ENCODE data around the gene CDNF. TPM values are rescaled to one million over a fixed set of nuclear protein-coding genes. Genes with fewer than 3 reads are reported as not detected.

The CDNF gene
- total RNA-seq, 2 donors from 2014 or later = 0.58 to 1.5 TPM

- Mint-ChIP-seq H3K4me3 (no peak overlapping the region), H3K9me3 (no peaks in the 10 kb centered on the region), H3K27me3 (no peaks in the 10 kb centered on the region), H3K36me3 (ENCODE audit: low read depth) (peaks cover 90% of the 10 kb centered on the region), H3K4me1 (no peaks in the 10 kb centered on the region), H3K27ac (no peak overlapping the region)
- no peak for ATAC-seq (replicated peaks)
Observed at GRCh38 chr10:14859043-14859442, 21.2 kb upstream of the CDNF start.

- Mint-ChIP-seq H3K27ac (no peak overlapping the region), H3K27me3 (no peaks in the 10 kb centered on the region), H3K9me3 (no peaks in the 10 kb centered on the region), H3K4me1 (no peaks in the 10 kb centered on the region), H3K4me3 (no peak overlapping the region), H3K36me3 (ENCODE audit: low read depth) (peaks cover 91% of the 10 kb centered on the region)
- ATAC-seq (replicated peaks) = no peak
Observed at GRCh38 chr10:14858338-14858960, 20.6 kb upstream of the CDNF start.

DNA sequence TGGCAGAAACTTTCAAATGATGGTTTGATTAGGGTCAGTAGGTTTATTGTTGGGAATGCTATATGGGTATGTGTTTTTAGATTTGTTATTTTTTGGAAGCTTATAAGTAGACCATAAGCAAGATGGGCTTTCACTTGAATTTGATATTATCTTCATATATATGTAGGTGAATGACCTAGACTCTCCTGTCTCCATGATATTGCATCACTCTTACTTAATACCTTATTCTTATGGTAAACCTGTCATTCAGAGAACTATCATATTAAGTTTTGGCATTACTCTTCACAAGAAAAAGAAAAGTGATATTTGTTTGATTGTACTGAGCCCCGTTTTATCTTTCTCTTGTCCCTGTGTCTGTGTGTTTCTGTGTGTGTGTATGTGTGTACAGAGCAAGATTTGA lies 17.6 kb upstream of the CDNF start:
- H3K9me3 Mint-ChIP-seq = no peaks in the 10 kb centered on the region
- ATAC-seq (replicated peaks) = no peak
- H3K36me3 Mint-ChIP-seq (ENCODE audit: low read depth) = peaks cover 100% of the 10 kb centered on the region
- H3K4me3 Mint-ChIP-seq = no peak overlapping the region
- H3K27ac Mint-ChIP-seq = no peak overlapping the region
- no peaks in the 10 kb centered on the region for H3K4me1 Mint-ChIP-seq
- H3K27me3 Mint-ChIP-seq = no peaks in the 10 kb centered on the region

DNA sequence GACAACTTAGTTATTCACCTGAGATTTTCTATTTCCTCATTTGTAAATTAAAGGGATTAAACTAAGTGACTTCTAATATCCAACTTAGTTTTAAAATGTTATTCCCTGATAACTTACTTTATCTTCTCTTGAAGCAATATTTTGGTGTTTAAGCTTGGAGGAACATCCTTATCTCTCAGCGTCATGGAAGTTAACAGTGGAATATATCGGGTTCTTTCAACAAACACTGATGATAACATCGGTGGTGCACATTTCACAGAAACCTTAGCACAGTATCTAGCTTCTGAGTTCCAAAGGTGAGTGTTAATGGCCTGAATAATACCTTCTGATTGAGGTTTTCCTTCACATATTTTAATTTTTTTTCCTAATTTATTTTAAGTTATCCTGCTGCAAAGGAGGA lies 14.4 kb upstream of the CDNF start:
- H3K4me3 Mint-ChIP-seq = no peak overlapping the region
- H3K9me3 Mint-ChIP-seq = no peaks in the 10 kb centered on the region
- no peak for ATAC-seq (replicated peaks)
- H3K36me3 Mint-ChIP-seq (ENCODE audit: low read depth) = peaks cover 96% of the 10 kb centered on the region
- no peaks in the 10 kb centered on the region for H3K27me3 Mint-ChIP-seq
- no peak overlapping the region for H3K27ac Mint-ChIP-seq
- no peaks in the 10 kb centered on the region for H3K4me1 Mint-ChIP-seq

GRCh38 chr10:14844948-14845347 lies 7.1 kb upstream of the CDNF start:
- Mint-ChIP-seq H3K27me3 (no peaks in the 10 kb centered on the region), H3K9me3 (no peaks in the 10 kb centered on the region), H3K4me1 (peaks cover 8% of the 10 kb centered on the region), H3K4me3 (no peak overlapping the region), H3K27ac (no peak overlapping the region), H3K36me3 (ENCODE audit: low read depth) (peaks cover 92% of the 10 kb centered on the region)
- ATAC-seq (replicated peaks) = no peak

GRCh38 chr10:14843327-14843988 lies 5.6 kb upstream of the CDNF start:
- Mint-ChIP-seq H3K4me3 (no peak overlapping the region), H3K27me3 (no peaks in the 10 kb centered on the region), H3K9me3 (no peaks in the 10 kb centered on the region), H3K27ac (no peak overlapping the region), H3K36me3 (ENCODE audit: low read depth) (peaks cover 89% of the 10 kb centered on the region), H3K4me1 (peaks cover 13% of the 10 kb centered on the region)
- no peak for ATAC-seq (replicated peaks)

DNA sequence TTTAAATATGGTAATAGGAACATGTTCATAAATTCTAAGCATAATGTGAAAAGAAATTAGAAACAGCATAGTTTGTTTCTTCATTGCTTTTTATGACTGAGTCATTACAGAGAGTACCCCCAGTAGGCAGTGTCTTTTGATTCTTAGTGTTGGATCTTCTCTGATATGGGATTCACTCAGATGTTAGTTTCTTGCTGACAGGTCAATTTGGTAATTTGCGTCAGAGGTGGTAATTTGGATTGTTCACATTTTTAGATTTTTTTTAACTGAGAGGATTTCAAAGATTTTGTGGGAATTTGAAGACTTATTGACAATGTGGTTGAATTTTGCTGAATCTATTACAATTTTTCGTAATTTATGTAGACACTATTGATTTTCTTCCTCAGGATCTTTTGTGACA lies 2.3 kb upstream of the CDNF start:
- ATAC-seq (replicated peaks) = no peak
- H3K4me1 Mint-ChIP-seq = peaks cover 14% of the 10 kb centered on the region
- no peak overlapping the region for H3K27ac Mint-ChIP-seq
- no peaks in the 10 kb centered on the region for H3K9me3 Mint-ChIP-seq
- peak overlapping the region; percentile 79 for H3K4me3 Mint-ChIP-seq
- H3K36me3 Mint-ChIP-seq (ENCODE audit: low read depth) = peaks cover 70% of the 10 kb centered on the region
- no peaks in the 10 kb centered on the region for H3K27me3 Mint-ChIP-seq

- Mint-ChIP-seq H3K4me3 (peak overlapping the region; percentile 79), H3K27ac (peak overlapping the region; percentile 93), H3K36me3 (ENCODE audit: low read depth) (peaks cover 61% of the 10 kb centered on the region), H3K27me3 (no peaks in the 10 kb centered on the region), H3K4me1 (peaks cover 14% of the 10 kb centered on the region), H3K9me3 (no peaks in the 10 kb centered on the region)
- no peak for ATAC-seq (replicated peaks)
Observed at GRCh38 chr10:14839305-14839695, 1.5 kb upstream of the CDNF start.

DNA sequence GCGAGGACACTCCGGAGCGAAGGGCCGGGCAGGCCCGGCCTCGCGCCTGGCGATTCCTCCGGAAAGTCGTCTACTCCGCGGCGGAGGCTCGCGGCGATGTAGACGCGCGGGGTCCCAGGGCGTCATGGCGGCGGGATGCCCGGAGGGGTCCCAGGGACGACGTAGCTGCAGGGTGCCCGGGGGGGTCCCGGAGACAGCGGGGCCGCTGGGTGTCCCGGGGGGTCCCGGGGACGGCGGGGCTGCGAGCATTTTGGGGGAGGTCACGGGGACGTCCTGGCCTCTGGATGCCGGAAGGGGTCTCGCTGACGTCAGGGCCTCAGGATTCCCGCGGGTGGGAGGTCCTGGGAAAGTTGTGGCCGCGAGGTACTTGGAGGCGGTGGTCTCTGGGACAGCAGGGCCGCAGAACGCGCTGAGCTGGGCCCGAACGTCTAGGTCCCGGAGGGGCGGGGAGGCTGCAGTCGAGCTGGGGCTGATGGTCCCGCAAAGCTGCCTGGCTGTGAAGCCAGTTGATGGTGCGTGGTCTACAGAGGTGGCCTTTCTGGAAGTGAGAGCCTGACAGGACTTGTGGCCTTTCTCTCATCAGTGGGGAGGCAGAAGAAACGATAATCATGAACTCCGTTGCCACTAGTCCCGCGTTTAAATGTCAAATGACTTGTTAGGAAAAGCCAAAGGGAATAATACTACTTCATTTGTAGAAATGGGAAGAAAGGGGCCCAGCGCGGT lies 906 bp upstream of the CDNF start:
- H3K4me1 Mint-ChIP-seq = peaks cover 14% of the 10 kb centered on the region
- H3K36me3 Mint-ChIP-seq (ENCODE audit: low read depth) = peaks cover 56% of the 10 kb centered on the region
- H3K27ac Mint-ChIP-seq = peak overlapping the region; percentile 93
- H3K9me3 Mint-ChIP-seq = no peaks in the 10 kb centered on the region
- no peaks in the 10 kb centered on the region for H3K27me3 Mint-ChIP-seq
- peak overlapping the region; percentile 79 for H3K4me3 Mint-ChIP-seq
- ATAC-seq (replicated peaks) = no peak

DNA sequence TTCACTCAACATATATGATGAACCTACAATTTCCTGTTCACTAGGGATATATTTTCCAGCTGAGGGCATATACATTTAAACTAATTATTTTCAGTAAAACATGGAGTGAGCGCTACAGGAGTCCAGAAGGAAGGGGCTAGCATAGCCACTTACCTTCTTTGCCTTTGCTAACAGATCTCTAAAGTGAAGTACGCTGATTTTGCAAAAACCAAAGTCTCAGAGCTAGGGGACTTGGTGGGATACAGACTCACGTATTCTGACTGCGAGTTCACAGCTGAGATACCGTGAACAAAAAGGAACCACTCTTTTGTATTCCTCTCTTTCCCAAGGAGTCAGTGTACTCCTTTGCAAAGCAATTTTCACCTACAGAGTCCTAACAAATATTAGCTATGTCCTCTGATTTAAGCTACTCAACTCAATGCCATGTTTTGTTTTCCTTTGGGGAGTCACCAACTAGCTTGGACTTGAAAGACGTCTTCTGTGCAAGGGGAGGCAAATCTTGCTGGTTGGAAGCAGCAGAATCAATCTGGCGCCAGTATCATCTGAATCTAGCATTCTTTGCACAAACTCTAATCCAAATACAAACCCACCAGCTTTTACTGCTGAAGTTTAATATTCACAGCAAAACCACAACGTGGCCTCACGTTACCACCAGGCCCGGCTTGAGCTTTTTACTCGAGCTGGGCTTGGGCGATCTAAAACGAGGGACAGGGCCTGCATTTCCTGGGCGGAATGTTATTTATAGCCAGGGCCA lies 657 bp downstream of the CDNF start:
- peaks cover 14% of the 10 kb centered on the region for H3K4me1 Mint-ChIP-seq
- H3K36me3 Mint-ChIP-seq (ENCODE audit: low read depth) = peaks cover 40% of the 10 kb centered on the region
- H3K4me3 Mint-ChIP-seq = peak overlapping the region; percentile 79
- ATAC-seq (replicated peaks) = no peak
- H3K9me3 Mint-ChIP-seq = no peaks in the 10 kb centered on the region
- no peaks in the 10 kb centered on the region for H3K27me3 Mint-ChIP-seq
- H3K27ac Mint-ChIP-seq = peak overlapping the region; percentile 93

DNA sequence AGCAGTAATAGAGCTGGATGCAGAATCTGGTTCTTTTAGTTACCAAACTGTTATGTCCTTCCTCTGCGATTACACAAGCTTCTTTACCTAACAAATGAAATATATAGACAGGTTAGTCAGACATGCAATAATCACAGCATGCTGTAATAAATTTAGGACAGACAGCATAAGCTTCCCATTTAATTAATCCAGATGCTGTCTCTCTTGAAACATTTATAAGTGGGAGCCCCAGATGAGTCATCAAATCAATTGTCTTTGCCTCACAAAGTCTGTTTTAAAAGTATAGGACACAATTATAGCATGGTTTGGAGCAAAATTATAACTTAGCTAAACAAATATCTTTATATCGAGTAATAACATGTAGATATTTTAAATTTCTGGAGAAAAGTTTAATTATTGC lies 1.6 kb downstream of the CDNF start:
- Mint-ChIP-seq H3K4me1 (peaks cover 14% of the 10 kb centered on the region), H3K27ac (no peak overlapping the region), H3K36me3 (ENCODE audit: low read depth) (peaks cover 31% of the 10 kb centered on the region), H3K27me3 (no peaks in the 10 kb centered on the region), H3K4me3 (no peak overlapping the region), H3K9me3 (no peaks in the 10 kb centered on the region)
- no peak for ATAC-seq (replicated peaks)

DNA sequence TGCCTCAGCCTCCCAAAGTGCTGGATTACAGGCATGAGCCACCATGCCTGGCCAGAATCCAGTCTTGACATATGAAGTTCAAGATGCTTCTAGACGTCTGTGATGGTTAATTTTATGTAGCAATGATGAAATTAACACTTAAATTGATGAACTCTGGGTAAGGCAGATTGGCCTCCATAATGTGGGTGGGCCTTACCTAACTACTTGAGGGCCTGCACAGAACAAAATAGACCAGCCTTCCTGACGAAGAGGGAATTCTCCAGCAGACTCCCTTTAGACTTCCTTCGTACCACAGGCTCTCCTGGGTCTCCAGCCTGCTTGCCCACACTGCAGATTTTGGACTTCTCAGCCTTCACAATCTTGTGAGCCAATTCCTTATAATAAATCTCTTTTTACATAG lies 4.7 kb downstream of the CDNF start:
- ATAC-seq (replicated peaks) = no peak
- Mint-ChIP-seq H3K9me3 (no peaks in the 10 kb centered on the region), H3K27ac (no peak overlapping the region), H3K27me3 (no peaks in the 10 kb centered on the region), H3K4me3 (no peak overlapping the region), H3K4me1 (peaks cover 4% of the 10 kb centered on the region), H3K36me3 (ENCODE audit: low read depth) (peaks cover 4% of the 10 kb centered on the region)

- Mint-ChIP-seq H3K4me1 (no peaks in the 10 kb centered on the region), H3K4me3 (no peak overlapping the region), H3K9me3 (no peaks in the 10 kb centered on the region), H3K27me3 (no peaks in the 10 kb centered on the region), H3K36me3 (ENCODE audit: low read depth) (no peaks in the 10 kb centered on the region), H3K27ac (no peak overlapping the region)
- ATAC-seq (replicated peaks) = no peak
Observed at GRCh38 chr10:14826076-14826829, 11.6 kb downstream of the CDNF start.

- H3K4me1 Mint-ChIP-seq = no peaks in the 10 kb centered on the region
- no peak for ATAC-seq (replicated peaks)
Observed at GRCh38 chr10:14823966-14824365, 13.9 kb downstream of the CDNF start.

More at GRCh38 chr10:14823966-14824365, 13.9 kb downstream of the CDNF start:
- H3K36me3 Mint-ChIP-seq (ENCODE audit: low read depth) = no peaks in the 10 kb centered on the region
- H3K27me3 Mint-ChIP-seq = no peaks in the 10 kb centered on the region
- no peaks in the 10 kb centered on the region for H3K9me3 Mint-ChIP-seq
- no peak overlapping the region for H3K27ac Mint-ChIP-seq
- no peak overlapping the region for H3K4me3 Mint-ChIP-seq

Data from activated T-helper 17 cell treated with anti-CD3 and anti-CD28 coated beads, Interleukin-2, amount 50 U/mL, for 72 hours (primary cell).